EH (cell line): ENCODE data around the gene RHOF.

Experiments used
- DNase-seq: peaks from one replicate; pipeline ENCODE4 v3.0.0-alpha.2; 2015; ENCODE audit warnings: low read depth

RHOF gene

GRCh38 chr12:121793440-121793837 lies at the start of gene RHOF:
RHOF (minus strand) TSS chr12:121793688; CDS start chr12:121793633, 55 bp downstream.
- peak; percentile 39 for DNase-seq

- no peak for DNase-seq
Observed at GRCh38 chr12:121839993-121840761, 46.7 kb upstream of the RHOF start.

GRCh38 chr12:121839106-121839992 lies 45.9 kb upstream of the RHOF start:
- peak; percentile 99 for DNase-seq

GRCh38 chr12:121838126-121838525 lies 44.6 kb upstream of the RHOF start:
- DNase-seq, result no peak

- DNase-seq, result peak; percentile 11
Observed at GRCh38 chr12:121837680-121838079, 44.2 kb upstream of the RHOF start.

- DNase-seq, result no peak
Observed at GRCh38 chr12:121831571-121832245, 38.2 kb upstream of the RHOF start.

GRCh38 chr12:121830588-121831265 lies 37.2 kb upstream of the RHOF start:
- DNase-seq, result no peak

GRCh38 chr12:121830134-121830533 lies 36.6 kb upstream of the RHOF start:
- DNase-seq, result no peak

GRCh38 chr12:121829250-121829918 lies 35.9 kb upstream of the RHOF start:
- DNase-seq, result no peak

- DNase-seq, result no peak
Observed at GRCh38 chr12:121828826-121829225, 35.3 kb upstream of the RHOF start.

GRCh38 chr12:121828306-121828705 lies 34.8 kb upstream of the RHOF start:
- DNase-seq, result no peak

GRCh38 chr12:121827351-121828099 lies 34.0 kb upstream of the RHOF start:
- DNase-seq, result no peak

GRCh38 chr12:121826318-121827150 lies 33.0 kb upstream of the RHOF start:
- DNase-seq, result no peak

- DNase-seq, result no peak
Observed at GRCh38 chr12:121825041-121825523, 31.6 kb upstream of the RHOF start.

- DNase-seq, result no peak
Observed at GRCh38 chr12:121823727-121824115, 30.2 kb upstream of the RHOF start.

GRCh38 chr12:121823101-121823726 lies 29.7 kb upstream of the RHOF start:
- no peak for DNase-seq

GRCh38 chr12:121822393-121823100 lies 29.1 kb upstream of the RHOF start:
- DNase-seq, result no peak

GRCh38 chr12:121820056-121820455 lies 26.6 kb upstream of the RHOF start:
- DNase-seq, result no peak
